ENCODE data around the gene GSDME.

DNA sequence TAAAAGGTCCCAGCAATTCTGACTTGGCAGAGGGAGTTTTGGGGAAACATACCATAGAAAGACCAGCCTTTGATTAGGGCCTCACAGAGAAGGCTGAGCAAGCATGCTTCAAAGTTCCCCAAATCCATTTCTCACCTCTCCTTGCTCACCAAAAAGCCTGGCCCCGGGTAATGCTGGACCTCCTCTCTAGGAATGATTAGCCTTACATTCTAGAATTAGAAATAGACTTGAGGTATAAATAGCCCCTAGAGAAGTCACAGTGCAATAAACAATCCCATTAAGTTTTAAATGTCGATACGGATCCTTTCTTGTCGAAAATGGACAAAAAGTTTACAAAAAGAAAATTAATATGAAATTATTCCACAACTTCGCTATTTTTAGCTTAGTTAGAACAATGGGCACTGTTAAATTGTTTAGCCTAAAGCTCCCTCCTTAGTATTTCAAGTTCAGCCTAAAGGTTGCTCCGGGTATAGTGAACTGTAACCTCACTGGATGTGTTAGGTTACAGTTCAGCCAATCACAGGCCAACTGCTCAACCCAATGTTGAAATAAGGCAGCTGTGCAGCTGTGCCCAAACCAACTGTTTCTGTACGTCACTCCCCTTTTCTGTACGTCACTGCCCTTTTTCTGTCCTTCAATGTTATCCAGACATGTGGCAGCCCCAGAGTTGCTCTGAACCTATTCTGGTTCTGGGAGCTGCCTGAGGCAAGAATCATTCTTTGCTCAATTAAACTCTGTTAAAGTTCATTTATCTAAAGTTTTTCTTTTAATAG lies 7.9 kb upstream of the GSDME start:
- TF ChIP-seq, protein P1, sequence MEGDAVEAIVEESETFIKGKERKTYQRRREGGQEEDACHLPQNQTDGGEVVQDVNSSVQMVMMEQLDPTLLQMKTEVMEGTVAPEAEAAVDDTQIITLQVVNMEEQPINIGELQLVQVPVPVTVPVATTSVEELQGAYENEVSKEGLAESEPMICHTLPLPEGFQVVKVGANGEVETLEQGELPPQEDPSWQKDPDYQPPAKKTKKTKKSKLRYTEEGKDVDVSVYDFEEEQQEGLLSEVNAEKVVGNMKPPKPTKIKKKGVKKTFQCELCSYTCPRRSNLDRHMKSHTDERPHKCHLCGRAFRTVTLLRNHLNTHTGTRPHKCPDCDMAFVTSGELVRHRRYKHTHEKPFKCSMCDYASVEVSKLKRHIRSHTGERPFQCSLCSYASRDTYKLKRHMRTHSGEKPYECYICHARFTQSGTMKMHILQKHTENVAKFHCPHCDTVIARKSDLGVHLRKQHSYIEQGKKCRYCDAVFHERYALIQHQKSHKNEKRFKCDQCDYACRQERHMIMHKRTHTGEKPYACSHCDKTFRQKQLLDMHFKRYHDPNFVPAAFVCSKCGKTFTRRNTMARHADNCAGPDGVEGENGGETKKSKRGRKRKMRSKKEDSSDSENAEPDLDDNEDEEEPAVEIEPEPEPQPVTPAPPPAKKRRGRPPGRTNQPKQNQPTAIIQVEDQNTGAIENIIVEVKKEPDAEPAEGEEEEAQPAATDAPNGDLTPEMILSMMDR (optimal IDR thresholded peaks at IDR 0.05 in 1 of 3, IDR thresholded peaks at IDR 0.05 in 1 of 3, conservative IDR thresholded peaks at IDR 0.05 in 1 of 3; ENCODE audit: extremely low read depth in 1 of 3, insufficient read depth in 2 of 3, low read length in 3 of 3): no peak
- no peak for TF ChIP-seq EZH2 (IDR thresholded peaks at IDR 0.05; ENCODE audit: low read length)

Data from keratinocyte (primary cell).